Endothelial cell of umbilical vein (primary cell): ENCODE results near the gene ATP5ME. TPM values are rescaled to one million over a fixed set of nuclear protein-coding genes. Genes with fewer than 3 reads are reported as not detected.

ENCODE experiments used
- BruUV-seq: library from RNA; stranded (reverse); fragments of 400-500 nt; replicated peaks from 2 replicates; lab custom pipeline; 2021; lab: Mats Ljungman, UMichigan
- CTCF ChIA-PET: fragments of 300-600, 350-600 bp; sonication (Branson Sonifier 250); formaldehyde crosslinking; loops from one replicate; lab custom pipeline; 2021; ENCODE audit warnings: antibody characterized with exemption, inconsistent platforms; lab: Charles Lee
- POLR2A ChIA-PET: fragments of 300-600, 350-600 bp; sonication (Branson Sonifier 250); formaldehyde crosslinking; loops from one replicate; lab custom pipeline; 2021; ENCODE audit warnings: antibody characterized with exemption, inconsistent platforms; lab: Charles Lee
- DNase-seq: peaks from one replicate; pipeline ENCODE4 v3.0.0-alpha.2; 2011; ENCODE audit warnings: low read depth, low spot score
- FAIRE-seq: peaks from 2 replicates; lab custom pipeline; 2011; peaks lifted over from hg19 to GRCh38; lab: Jason Lieb, UNC
- H2AFZ ChIP-seq: 2 replicates; pipeline ENCODE4 v1.6.0; 2012; ENCODE audit warnings: low read depth, low read length, control low read depth, inconsistent platforms
- H3K27ac ChIP-seq: 2 replicates; pipeline ENCODE4 v1.5.1; 2011; ENCODE audit warnings: low read depth, mild to moderate bottlenecking, control low read depth, low read length, moderate library complexity; ENCODE audit not compliant: insufficient read depth
- H3K27me3 ChIP-seq, 2 experiments: 2 replicates each; pipeline versions ENCODE4 v1.6.0 to v1.6.1; 2011; ENCODE audit warnings: low read length in 2 of 2, mixed read lengths in 1 of 2; ENCODE audit not compliant: control insufficient read depth in 2 of 2, insufficient read depth in 2 of 2
- H3K36me3 ChIP-seq, 2 experiments: 2 replicates in 1 of 2; 3 replicates in 1 of 2; pipeline ENCODE4 v1.5.1; 2011; ENCODE audit warnings: low read length in 2 of 2, mild to moderate bottlenecking in 1 of 2, moderate library complexity in 1 of 2; ENCODE audit not compliant: control insufficient read depth in 2 of 2, insufficient read depth in 2 of 2; ENCODE audit errors: extremely low read depth in 1 of 2
- H3K4me1 ChIP-seq: 3 replicates; pipeline ENCODE4 v1.5.1; 2011; ENCODE audit warnings: mild to moderate bottlenecking, low read length; ENCODE audit not compliant: control insufficient read depth, insufficient read depth; ENCODE audit errors: extremely low read depth
- H3K4me2 ChIP-seq: 2 replicates; pipeline ENCODE4 v1.6.1; 2011; ENCODE audit warnings: low read length, control low read depth, mixed read lengths; ENCODE audit not compliant: insufficient read depth
- H3K4me3 ChIP-seq, 3 experiments: fragments of 200-600 bp in 1 of 3; sonication (generic), shearing (Covaris generic) in 1 of 3; replicated peaks in 1 of 3; 2 replicates each; pipeline ENCODE4 v1.5.1; 2011 to 2016; ENCODE audit warnings: control low read depth in 3 of 3, low read length in 3 of 3, mild to moderate bottlenecking in 2 of 3, inconsistent platforms in 1 of 3, low read depth in 1 of 3, moderate library complexity in 1 of 3; ENCODE audit not compliant: insufficient read depth in 1 of 3
- H3K79me2 ChIP-seq: 2 replicates; pipeline ENCODE4 v1.6.0; 2012; ENCODE audit warnings: low read length, inconsistent platforms; ENCODE audit not compliant: control insufficient read depth, insufficient read depth
- H3K9ac ChIP-seq: replicated peaks from 2 replicates; pipeline ENCODE3; 2011; ENCODE audit warnings: low read length, control low read depth; ENCODE audit not compliant: insufficient read depth; ENCODE audit errors: extremely low read depth
- H3K9me1 ChIP-seq: replicated peaks from 3 replicates; pipeline ENCODE4 v1.6.0; 2011; ENCODE audit warnings: mild to moderate bottlenecking, low read length; ENCODE audit not compliant: control insufficient read depth, insufficient read depth; ENCODE audit errors: extremely low read depth
- H3K9me3 ChIP-seq: replicated peaks from 2 replicates; pipeline ENCODE4 v1.5.1; 2012; ENCODE audit warnings: low read length, inconsistent platforms; ENCODE audit not compliant: control insufficient read depth, insufficient read depth
- H4K20me1 ChIP-seq: replicated peaks from 2 replicates; pipeline ENCODE3; 2011; ENCODE audit warnings: mild to moderate bottlenecking, low read length; ENCODE audit not compliant: control insufficient read depth, insufficient read depth; ENCODE audit errors: extremely low read depth
- CTCF ChIP-seq, 2 donors: IDR thresholded peaks; 1 replicate in 1 of 2; 2 replicates in 1 of 2; pipeline ENCODE4 v1.5.1; 2011; ENCODE audit warnings: low read length in 2 of 2, mild to moderate bottlenecking in 2 of 2, moderate library complexity in 2 of 2, control low read depth in 1 of 2, inconsistent platforms in 1 of 2, low read depth in 1 of 2; ENCODE audit not compliant: insufficient read depth in 1 of 2; ENCODE audit errors: extremely low read depth in 1 of 2
- EZH2 ChIP-seq: IDR thresholded peaks from 2 replicates; pipeline ENCODE4 v1.6.1; 2012; ENCODE audit warnings: borderline replicate concordance, low read depth, mild to moderate bottlenecking, moderate library complexity, low read length, inconsistent platforms; ENCODE audit not compliant: severe bottlenecking
- FOS ChIP-seq: IDR thresholded peaks from 2 replicates; pipeline ENCODE4 v1.6.1; 2011; ENCODE audit warnings: mild to moderate bottlenecking, low read length, moderate library complexity, borderline replicate concordance; ENCODE audit not compliant: insufficient read depth
- GATA2 ChIP-seq: IDR thresholded peaks from 2 replicates; pipeline ENCODE4 v1.7.0; 2011; ENCODE audit warnings: low read depth, mild to moderate bottlenecking, moderate library complexity, mixed read lengths, low read length; ENCODE audit not compliant: insufficient read length, insufficient read depth
- JUN ChIP-seq: IDR thresholded peaks from 2 replicates; pipeline ENCODE4 v1.6.1; 2011; ENCODE audit warnings: borderline replicate concordance, low read depth; ENCODE audit not compliant: insufficient read length, insufficient read depth
- MYC ChIP-seq: IDR thresholded peaks from one replicate; pipeline ENCODE4 v1.6.1; 2011; ENCODE audit warnings: mild to moderate bottlenecking, low read depth, low read length
- POLR2A ChIP-seq: IDR thresholded peaks from 2 replicates; pipeline ENCODE4 v1.6.1; 2012; ENCODE audit warnings: low read depth, mild to moderate bottlenecking, control low read depth, low read length
- POLR2AphosphoS5 ChIP-seq: IDR thresholded peaks from 2 replicates; pipeline ENCODE4 v1.6.1; 2012; ENCODE audit warnings: low read depth, mild to moderate bottlenecking, control low read depth, low read length, moderate library complexity; ENCODE audit not compliant: insufficient read depth
- dilution Hi-C: fragments of 300-500 bp; cut with MboI; formaldehyde crosslinking; loops from one replicate; pipeline ENCODE4 v1.15.0; 2019; ENCODE audit warnings: low sequenced_read_pairs; ENCODE audit not compliant: extremely low pct_ligation_motif_present
- intact Hi-C: fragments of 100-400 bp; cut with micrococcal nuclease; formaldehyde crosslinking; loops from one replicate; pipeline ENCODE4 v1.10.0; 2022
- polyA plus RNA-seq, 4 experiments: library from polyadenylated mRNA; depleted of rRNA in 3 of 4; stranded (reverse) in 3 of 4; unstranded in 1 of 4; fragments of >200 nt; gene quantifications; 2 replicates each; pipeline versions ENCODE4 v1.2.1 to v1.2.3, GENCODE V29; 2011 to 2012; ENCODE audit warnings: missing spikeins in 1 of 4
- total RNA-seq: library from RNA; stranded (reverse); gene quantifications from 2 replicates; pipeline ENCODE4 v1.2.3, GENCODE V29; 2021
- TF ChIP-seq, protein P1 (sequence below): IDR thresholded peaks from 2 replicates; pipeline ENCODE4 v1.6.1; 2011; ENCODE audit not compliant: insufficient read depth, insufficient read length

Gene ATP5ME
- total and polyA plus RNA-seq, 2 donors (not counting 3 experiments of a cell fraction or from before 2014, with no cell fraction given), result 303 to 304 TPM

DNA sequence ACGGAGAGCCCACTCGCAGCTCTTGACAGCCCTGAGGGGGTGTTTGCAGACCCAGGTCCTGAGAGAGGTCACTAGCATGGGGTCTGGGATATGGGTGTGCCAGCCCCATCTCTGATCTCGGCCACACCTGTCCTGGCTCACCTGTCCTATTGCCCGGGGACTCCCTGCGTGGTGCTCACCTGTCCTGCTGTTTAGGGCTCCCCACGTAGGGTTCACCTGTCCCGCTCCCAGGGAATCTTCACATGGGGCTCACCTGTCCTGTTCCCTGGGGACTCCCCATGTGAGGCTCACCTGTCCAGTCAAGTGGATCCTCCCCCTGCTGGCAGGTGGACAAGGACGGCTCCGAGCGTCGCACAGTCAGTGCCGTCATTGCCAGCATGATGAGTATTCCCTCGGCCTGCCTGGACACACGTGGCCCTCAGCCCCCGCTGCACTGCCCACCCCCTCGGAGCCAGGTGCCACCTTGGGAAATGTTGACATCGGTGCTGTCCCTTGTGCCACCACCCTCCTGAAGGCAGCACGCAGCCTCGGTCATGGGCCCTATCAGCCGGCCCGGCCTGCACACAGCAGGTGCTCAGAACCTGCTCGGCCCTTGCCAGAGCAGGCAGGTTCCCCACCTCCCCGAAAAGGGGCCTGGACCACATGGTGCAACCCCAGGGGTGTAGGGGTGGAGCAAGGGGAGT lies 8.6 kb upstream of the ATP5ME start:
- dilution Hi-C loops, result no loop called here
- H3K36me3 ChIP-seq, result no peaks in the 10 kb centered on the region
- H3K9me1 ChIP-seq, result no peaks in the 10 kb centered on the region
- DNase-seq, result no peak
- no peaks in the 10 kb centered on the region for H4K20me1 ChIP-seq
- peaks cover 6% of the 10 kb centered on the region for H3K4me1 ChIP-seq
- no TSS peak for BruUV-seq
- ChIA-PET CTCF (no interaction called here), POLR2A (no interaction called here)
- no peaks in the 10 kb centered on the region for H3K9me3 ChIP-seq
- H3K79me2 ChIP-seq, result no peaks in the 10 kb centered on the region
- intact Hi-C loops, result no loop called here
- H2AFZ ChIP-seq, result no peak overlapping the region
- no peak for TF ChIP-seq EZH2
- no peak for TF ChIP-seq POLR2AphosphoS5
- TF ChIP-seq MYC, result no peak
- no peak for TF ChIP-seq POLR2A
- TF ChIP-seq CTCF (IDR thresholded peaks at IDR 0.05; ENCODE audit: extremely low read depth in 1 of 2, insufficient read depth in 1 of 2, low read depth in 1 of 2, low read length in 2 of 2), result no peak
- TF ChIP-seq GATA2, result no peak
- no peak for TF ChIP-seq JUN
- TF ChIP-seq FOS, result no peak
- TF ChIP-seq, protein P1, sequence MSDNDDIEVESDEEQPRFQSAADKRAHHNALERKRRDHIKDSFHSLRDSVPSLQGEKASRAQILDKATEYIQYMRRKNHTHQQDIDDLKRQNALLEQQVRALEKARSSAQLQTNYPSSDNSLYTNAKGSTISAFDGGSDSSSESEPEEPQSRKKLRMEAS, result no peak
- no peak overlapping the region for H3K4me3 ChIP-seq
- no peak overlapping the region for H3K9ac ChIP-seq
- no peak for FAIRE-seq
- no peaks in the 10 kb centered on the region for H3K27me3 ChIP-seq
- no peak overlapping the region for H3K4me2 ChIP-seq
- H3K27ac ChIP-seq, result no peak overlapping the region
